GM21390 (cell line): Measurements from ENCODE around the gene ID2.

Experiments
- ATAC-seq: cut with Tn5 transposase; IDR thresholded peaks from one replicate; pipeline ENCODE4 v1.9.1; 2021; ENCODE audit not compliant: unreplicated experiment

ID2 gene

GRCh38 chr2:8681786-8682692, at the start of gene ID2:
Gene ID2 (plus strand): TSS chr2:8682056. CDS start chr2:8682166, 110 bp downstream.
- ATAC-seq, result peak; percentile 53

- ATAC-seq, result no peak
These were observed 49.1 kb upstream of the ID2 start for GRCh38 chr2:8632755-8633154.

- no peak for ATAC-seq
These were observed 48.6 kb upstream of the ID2 start for GRCh38 chr2:8633186-8633734.

- ATAC-seq, result no peak
These were observed 48.0 kb upstream of the ID2 start for GRCh38 chr2:8633735-8634313.

- ATAC-seq, result no peak
These were observed 47.2 kb upstream of the ID2 start for GRCh38 chr2:8634466-8635172.

- no peak for ATAC-seq
These were observed 45.8 kb upstream of the ID2 start for GRCh38 chr2:8636041-8636491.

- no peak for ATAC-seq
These were observed 44.9 kb upstream of the ID2 start for GRCh38 chr2:8636721-8637636.

GRCh38 chr2:8638327-8638726, 43.5 kb upstream of the ID2 start:
- no peak for ATAC-seq

GRCh38 chr2:8639122-8639635, 42.7 kb upstream of the ID2 start:
- no peak for ATAC-seq

- ATAC-seq, result no peak
These were observed 41.4 kb upstream of the ID2 start for GRCh38 chr2:8640498-8640897.

- no peak for ATAC-seq
These were observed 40.4 kb upstream of the ID2 start for GRCh38 chr2:8641301-8641965.

- no peak for ATAC-seq
These were observed 39.3 kb upstream of the ID2 start for GRCh38 chr2:8642366-8643068.

GRCh38 chr2:8643250-8643995, 38.4 kb upstream of the ID2 start:
- no peak for ATAC-seq

GRCh38 chr2:8643996-8644356, 37.9 kb upstream of the ID2 start:
- no peak for ATAC-seq

- no peak for ATAC-seq
These were observed 37.2 kb upstream of the ID2 start for GRCh38 chr2:8644605-8645175.

GRCh38 chr2:8645176-8645831, 36.6 kb upstream of the ID2 start:
- ATAC-seq, result no peak

- no peak for ATAC-seq
These were observed 35.0 kb upstream of the ID2 start for GRCh38 chr2:8646731-8647461.
